Renal cortex interstitium (tissue), 11 donors: ENCODE measurements around the gene XKR3. TPM values are rescaled to one million over a fixed set of nuclear protein-coding genes. Genes with fewer than 3 reads are reported as not detected.
"Not testable (repeated sequence)": the region's sequence is repeated elsewhere in the genome, so short reads cannot be mapped to it uniquely, and the experiment has no call there.

Experiments used
- DNase-seq, 11 donors: peaks; one replicate each; pipeline ENCODE4 v3.0.0-alpha.2; 2013; ENCODE audit warnings: low read depth in 9 of 11, low spot score in 4 of 11; ENCODE audit errors: extremely low read depth in 1 of 11
- polyA plus RNA-seq, 3 donors: library from polyadenylated mRNA; unstranded; fragments of 120-200 nt; gene quantifications; one replicate each; pipeline ENCODE4 v1.2.1, GENCODE V29; 2013; ENCODE audit not compliant: insufficient read length in 3 of 3

Gene XKR3
- polyA plus RNA-seq, 3 donors = not detected

- DNase-seq = not testable (repeated sequence)
These were observed 53.6 kb downstream of the XKR3 start for GRCh38 chr22:16771569-16771968.

GRCh38 chr22:16767927-16768326, 57.3 kb downstream of the XKR3 start:
- DNase-seq = not testable (repeated sequence)

- not testable (repeated sequence) for DNase-seq
These were observed 63.0 kb downstream of the XKR3 start for GRCh38 chr22:16762224-16762623.

GRCh38 chr22:16760416-16760815, 64.8 kb downstream of the XKR3 start:
- not testable (repeated sequence) for DNase-seq

- not testable (repeated sequence) for DNase-seq
These were observed 75.9 kb downstream of the XKR3 start for GRCh38 chr22:16749282-16749681.

GRCh38 chr22:16748160-16748929, 76.9 kb downstream of the XKR3 start:
- not testable (repeated sequence) for DNase-seq

GRCh38 chr22:16747266-16748159, 77.7 kb downstream of the XKR3 start:
- DNase-seq = not testable (repeated sequence)

GRCh38 chr22:16734271-16734670, 90.9 kb downstream of the XKR3 start:
- DNase-seq = not testable (repeated sequence)

Other genes with a start within 250 kb of the XKR3 start
- gene CCT8L2, start 232.6 kb downstream of the XKR3 start, polyA plus RNA-seq = under 1 TPM in 1 of 3 donors, not detected in 2; 0.09 TPM
- under 1 TPM in 1 of 3 donors, not detected in 2; 0.06 TPM for gene GAB4, start 182.8 kb upstream of the XKR3 start, polyA plus RNA-seq